DND-41 (cell line): Measurements from ENCODE around the gene TRIP10.

Experiments
- ATAC-seq: fragments of 200-7000 bp; cut with Tn5 transposase; 3 replicates; pipeline ENCODE4 v1.9.1; 2021; ENCODE audit warnings: low read depth; ENCODE audit not compliant: insufficient read depth
- DNase-seq: peaks from one replicate; pipeline ENCODE4 v3.0.0-alpha.2; 2020
- H2AFZ ChIP-seq: 2 replicates; pipeline ENCODE4 v1.6.0; 2012; ENCODE audit warnings: low read depth, low read length
- H3K27ac ChIP-seq: 2 replicates; pipeline ENCODE4 v1.5.1; 2012; ENCODE audit warnings: low read length, inconsistent platforms
- H3K27me3 ChIP-seq: fragments of 200-600 bp; sonication (generic); 2 replicates; pipeline ENCODE4 v1.6.0; 2012; ENCODE audit warnings: low read length, mild to moderate bottlenecking, inconsistent platforms; ENCODE audit not compliant: insufficient read depth, poor library complexity
- H3K36me3 ChIP-seq: 2 replicates; pipeline ENCODE4 v1.5.1; 2012; ENCODE audit warnings: low read length, inconsistent platforms; ENCODE audit not compliant: insufficient read depth
- H3K4me1 ChIP-seq: 2 replicates; pipeline ENCODE4 v1.5.1; 2012; ENCODE audit warnings: mild to moderate bottlenecking, low read length; ENCODE audit not compliant: insufficient read depth
- H3K4me2 ChIP-seq: 2 replicates; pipeline ENCODE4 v1.6.0; 2012; ENCODE audit warnings: mild to moderate bottlenecking, moderate library complexity, low read length, inconsistent platforms; ENCODE audit not compliant: insufficient read depth
- H3K4me3 ChIP-seq, 2 experiments: fragments of 200-600 bp in 1 of 2; shearing (Covaris generic) in 1 of 2; 2 replicates each; pipeline ENCODE4 v1.5.1; 2012 to 2016; ENCODE audit warnings: inconsistent platforms in 2 of 2, low read length in 2 of 2, mild to moderate bottlenecking in 2 of 2, low read depth in 1 of 2, moderate library complexity in 1 of 2
- H3K79me2 ChIP-seq: 2 replicates; pipeline ENCODE4 v1.6.0; 2012; ENCODE audit warnings: low read length, inconsistent platforms; ENCODE audit not compliant: insufficient read depth
- H3K9ac ChIP-seq: 2 replicates; pipeline ENCODE4 v1.6.0; 2012; ENCODE audit warnings: low read depth, mild to moderate bottlenecking, inconsistent platforms, low read length, moderate library complexity
- H3K9me3 ChIP-seq: 2 replicates; pipeline ENCODE4 v1.5.1; 2012; ENCODE audit warnings: low read length, moderate library complexity, mild to moderate bottlenecking, inconsistent platforms; ENCODE audit not compliant: insufficient read depth, severe bottlenecking
- H4K20me1 ChIP-seq: 2 replicates; pipeline ENCODE4 v1.6.0; 2012; ENCODE audit warnings: low read length; ENCODE audit not compliant: insufficient read depth
- CTCF ChIP-seq: IDR thresholded peaks from 2 replicates; pipeline ENCODE4 v1.5.1; 2012; ENCODE audit warnings: borderline replicate concordance, low read length, moderate library complexity, mild to moderate bottlenecking; ENCODE audit not compliant: poor library complexity, severe bottlenecking; ENCODE audit errors: extremely low read depth
- EZH2 ChIP-seq: IDR thresholded peaks from 3 replicates; pipeline ENCODE4 v1.6.1; 2012; ENCODE audit warnings: borderline replicate concordance, low read depth, mild to moderate bottlenecking, moderate library complexity, low read length, inconsistent platforms; ENCODE audit not compliant: severe bottlenecking

TRIP10 gene

GRCh38 chr19:6731822-6732221 is 7.7 kb upstream of the TRIP10 start:
- H3K9me3 ChIP-seq, result no peaks in the 10 kb centered on the region
- peaks cover 3% of the 10 kb centered on the region; the same call in 1 of the 2 replicates for H4K20me1 ChIP-seq
- peaks cover 18% of the 10 kb centered on the region for H3K4me1 ChIP-seq
- ATAC-seq, result no peak
- peaks cover 26% of the 10 kb centered on the region for H3K36me3 ChIP-seq
- no peak for DNase-seq
- no peaks in the 10 kb centered on the region for H3K27me3 ChIP-seq
- no peak overlapping the region for H2AFZ ChIP-seq
- H3K4me2 ChIP-seq, result no peak overlapping the region
- H3K27ac ChIP-seq, result no peak overlapping the region
- H3K9ac ChIP-seq, result no peak overlapping the region
- peaks cover 17% of the 10 kb centered on the region for H3K79me2 ChIP-seq
- TF ChIP-seq EZH2 (no peak), CTCF (no peak)
- H3K4me3 ChIP-seq, result no peak overlapping the region

GRCh38 chr19:6732803-6733337 is 6.6 kb upstream of the TRIP10 start:
- H4K20me1 ChIP-seq, result peaks cover 3% of the 10 kb centered on the region; the same call in 1 of the 2 replicates
- no peak overlapping the region for H3K27ac ChIP-seq
- H2AFZ ChIP-seq, result no peak overlapping the region
- TF ChIP-seq CTCF, result no peak
- no peak for TF ChIP-seq EZH2
- no peaks in the 10 kb centered on the region for H3K27me3 ChIP-seq
- no peak overlapping the region for H3K4me3 ChIP-seq
- DNase-seq (no peak), ATAC-seq (no peak)
- peaks cover 26% of the 10 kb centered on the region for H3K36me3 ChIP-seq
- peaks cover 20% of the 10 kb centered on the region for H3K4me1 ChIP-seq
- H3K9ac ChIP-seq, result no peak overlapping the region
- H3K4me2 ChIP-seq, result no peak overlapping the region
- H3K9me3 ChIP-seq, result no peaks in the 10 kb centered on the region
- peaks cover 19% of the 10 kb centered on the region for H3K79me2 ChIP-seq

GRCh38 chr19:6733338-6734095 is 6.0 kb upstream of the TRIP10 start:
- H4K20me1 ChIP-seq, result peaks cover 3% of the 10 kb centered on the region; the same call in 1 of the 2 replicates
- H3K79me2 ChIP-seq, result peaks cover 19% of the 10 kb centered on the region
- no peak overlapping the region for H3K4me2 ChIP-seq
- H3K9me3 ChIP-seq, result no peaks in the 10 kb centered on the region
- TF ChIP-seq EZH2 (no peak), CTCF (peak; percentile 42)
- ATAC-seq (no peak), DNase-seq (no peak)
- H2AFZ ChIP-seq, result no peak overlapping the region
- peaks cover 26% of the 10 kb centered on the region for H3K36me3 ChIP-seq
- no peak overlapping the region for H3K9ac ChIP-seq
- peaks cover 27% of the 10 kb centered on the region for H3K4me1 ChIP-seq
- no peak overlapping the region for H3K4me3 ChIP-seq
- H3K27ac ChIP-seq, result no peak overlapping the region
- H3K27me3 ChIP-seq, result no peaks in the 10 kb centered on the region
